Left renal cortex interstitium (tissue), 4 donors: Measurements from ENCODE around the gene MUC2. TPM values are rescaled to one million over a fixed set of nuclear protein-coding genes. Genes with fewer than 3 reads are reported as not detected.

Source experiments
- DNase-seq, 4 donors: peaks; one replicate each; pipeline ENCODE4 v3.0.0-alpha.2; 2013; ENCODE audit warnings: low read depth in 4 of 4, low spot score in 2 of 4, missing footprints in 1 of 4
- polyA plus RNA-seq, 4 donors: library from polyadenylated mRNA; unstranded; fragments of 120-200 nt; gene quantifications; one replicate each; pipeline ENCODE4 v1.2.1, GENCODE V29; 2013; ENCODE audit not compliant: insufficient read length in 4 of 4

MUC2 gene
- polyA plus RNA-seq, 4 donors = 0.08 to 0.30 (median 0.14) TPM; not detected in 1

DNA sequence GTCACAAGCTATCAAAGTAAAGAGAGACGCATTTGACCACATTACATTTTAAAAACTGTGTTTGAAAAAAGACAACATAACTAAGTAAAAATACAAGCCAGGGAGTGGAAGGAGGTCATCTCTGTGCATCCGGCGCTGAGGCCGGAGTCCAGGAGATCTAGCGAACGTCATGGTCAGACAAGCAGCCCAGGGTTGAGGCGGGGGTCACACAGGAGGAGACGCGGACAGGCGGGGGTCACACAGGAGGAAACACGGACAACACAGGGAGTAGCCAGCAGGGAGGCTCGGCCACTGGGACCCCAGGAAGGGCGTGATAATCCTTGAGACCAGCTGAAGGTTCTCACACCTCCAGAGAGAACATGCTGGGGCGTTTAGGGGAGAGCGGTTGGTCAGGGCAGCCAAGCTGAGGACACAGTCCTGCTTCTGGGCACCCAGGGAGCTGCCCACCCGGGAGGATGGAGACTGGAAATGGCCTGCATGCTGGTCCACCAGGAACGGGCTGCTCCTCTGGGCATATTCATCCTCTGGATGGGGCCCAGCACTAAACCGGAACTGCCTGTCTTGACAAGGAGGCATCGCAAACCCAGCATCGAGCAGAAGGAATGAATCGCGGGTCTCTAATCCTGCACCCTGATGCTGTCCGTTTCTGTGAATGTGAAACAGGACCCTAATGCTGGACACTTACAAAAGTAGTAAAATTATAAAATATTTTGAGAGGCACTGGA lies 42.2 kb downstream of the MUC2 start:
- DNase-seq = no peak

DNA sequence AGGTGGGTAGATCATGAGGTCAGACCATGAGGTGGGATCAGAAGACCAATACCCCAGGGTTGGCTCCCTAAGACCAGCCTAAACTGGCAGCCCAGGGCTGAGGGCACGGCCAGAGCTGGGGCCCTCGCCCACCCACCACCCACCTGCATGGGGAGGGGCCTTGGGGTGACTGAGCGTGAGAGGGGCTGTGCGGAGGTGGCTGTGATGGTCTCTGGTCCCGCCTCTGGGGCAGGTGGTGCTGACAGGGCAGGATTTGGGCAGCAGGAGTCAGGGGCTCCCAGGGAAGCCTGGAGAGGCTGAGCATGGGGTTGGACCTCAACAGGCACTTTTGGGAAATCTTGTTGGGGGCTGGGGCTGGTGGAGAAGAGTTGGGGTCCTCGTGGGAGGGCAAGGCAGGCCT lies 43.3 kb downstream of the MUC2 start:
- DNase-seq = no peak

DNA sequence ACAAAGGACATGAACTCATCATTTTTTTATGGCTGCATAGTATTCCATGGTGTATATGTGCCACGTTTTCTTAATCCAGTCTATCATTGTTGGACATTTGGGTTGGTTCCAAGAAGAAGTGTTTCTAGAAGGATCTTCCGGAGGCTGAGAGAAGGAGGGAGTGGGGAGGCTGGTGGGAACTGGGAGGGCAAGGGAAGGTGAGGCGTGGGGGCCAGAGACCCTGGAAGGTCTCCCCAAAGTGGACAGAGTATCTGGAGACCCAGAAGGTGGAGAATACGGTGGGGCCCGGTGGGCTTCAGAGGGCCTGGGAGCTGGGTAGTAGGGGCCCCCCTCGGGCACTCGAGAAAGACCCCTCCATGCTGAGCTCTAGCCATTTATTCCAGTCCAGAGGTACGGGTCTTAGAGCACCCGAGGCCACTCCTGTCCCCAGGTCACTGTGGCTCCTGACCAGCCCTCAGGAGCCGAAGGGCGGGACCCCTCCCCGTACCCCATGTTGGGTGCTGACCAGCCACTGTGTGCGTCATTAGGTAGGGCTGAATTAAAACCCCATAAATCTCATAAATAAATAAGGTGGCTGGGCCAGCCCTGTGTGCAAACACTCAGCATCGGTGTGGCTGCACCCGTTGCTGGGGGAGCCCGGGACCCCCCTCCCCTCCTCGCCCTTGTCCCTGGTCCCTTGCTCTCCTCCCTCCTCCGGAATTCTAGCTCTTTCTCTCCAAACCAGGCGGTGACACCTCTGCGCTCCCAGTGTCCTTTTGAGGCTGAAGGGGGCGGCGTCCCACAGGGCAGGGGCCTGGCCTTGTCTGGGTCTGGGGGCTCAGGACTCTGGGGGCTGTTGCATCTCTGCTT lies 44.3 kb downstream of the MUC2 start:
- no peak for DNase-seq

DNA sequence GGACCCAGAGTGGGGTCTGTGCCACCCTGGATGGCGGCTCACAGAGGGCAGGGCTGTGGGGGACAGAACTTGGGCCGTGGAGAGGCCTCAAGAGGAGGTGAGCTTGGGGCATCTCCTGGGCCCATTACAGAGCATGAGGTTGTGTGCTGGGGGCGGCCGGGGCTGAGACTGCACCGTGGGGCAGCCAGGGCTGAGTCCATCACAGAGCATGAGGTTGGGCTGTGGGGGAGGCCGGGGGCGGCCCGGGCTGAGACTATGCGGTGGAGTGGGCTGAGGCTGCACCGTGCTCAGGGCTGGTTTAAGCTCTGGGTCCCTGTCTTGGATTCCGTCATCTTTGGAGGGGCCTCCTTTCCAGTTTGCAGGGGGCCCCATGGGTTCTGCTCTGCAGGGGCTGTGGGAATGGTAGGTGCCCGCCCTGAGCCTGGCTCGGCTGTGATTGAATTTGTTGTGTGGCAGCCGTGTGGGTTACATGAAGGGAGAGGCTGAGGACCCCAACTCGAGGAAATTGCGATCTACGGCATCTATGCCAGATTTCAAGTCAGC lies 45.0 kb downstream of the MUC2 start:
- no peak for DNase-seq

DNA sequence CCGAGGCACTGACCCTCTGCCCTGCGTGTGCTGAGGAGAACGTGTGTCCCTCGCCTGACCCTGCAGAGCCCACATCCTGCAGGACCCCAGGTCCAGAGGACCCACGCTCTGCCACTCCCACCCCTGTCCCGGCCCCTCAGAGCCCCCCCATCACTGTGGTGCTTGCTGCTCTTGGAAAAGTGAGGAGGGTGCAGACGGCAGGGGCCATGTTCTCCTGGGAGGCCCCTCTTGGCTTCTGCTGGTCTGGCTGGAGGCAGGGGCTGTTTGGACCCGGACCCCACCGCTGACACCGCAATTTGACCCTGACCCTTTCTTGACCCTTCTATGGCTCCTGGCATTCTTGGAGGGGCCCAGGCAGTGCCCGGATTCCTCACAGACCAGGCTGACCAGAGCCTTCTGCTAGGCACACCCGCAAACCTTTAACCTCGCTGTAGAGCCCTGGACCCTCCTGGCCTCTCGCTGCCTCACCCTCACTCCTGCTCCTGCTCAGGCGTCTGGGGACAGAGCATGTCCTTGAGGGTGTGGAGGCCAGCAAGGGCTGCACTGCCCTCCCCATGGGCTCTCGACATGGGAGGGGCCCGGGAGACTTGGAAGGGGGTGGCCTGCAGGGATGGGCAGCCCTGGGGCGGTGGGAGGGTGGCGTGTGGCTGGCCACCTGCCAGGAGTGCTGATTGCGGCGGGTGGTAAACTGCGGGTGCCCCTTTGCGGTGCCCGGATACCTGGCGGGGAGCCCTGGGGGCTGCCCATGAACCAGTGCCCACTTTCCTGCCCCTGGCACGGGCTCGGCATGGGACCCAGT lies 46.1 kb downstream of the MUC2 start:
- DNase-seq = no peak

DNA sequence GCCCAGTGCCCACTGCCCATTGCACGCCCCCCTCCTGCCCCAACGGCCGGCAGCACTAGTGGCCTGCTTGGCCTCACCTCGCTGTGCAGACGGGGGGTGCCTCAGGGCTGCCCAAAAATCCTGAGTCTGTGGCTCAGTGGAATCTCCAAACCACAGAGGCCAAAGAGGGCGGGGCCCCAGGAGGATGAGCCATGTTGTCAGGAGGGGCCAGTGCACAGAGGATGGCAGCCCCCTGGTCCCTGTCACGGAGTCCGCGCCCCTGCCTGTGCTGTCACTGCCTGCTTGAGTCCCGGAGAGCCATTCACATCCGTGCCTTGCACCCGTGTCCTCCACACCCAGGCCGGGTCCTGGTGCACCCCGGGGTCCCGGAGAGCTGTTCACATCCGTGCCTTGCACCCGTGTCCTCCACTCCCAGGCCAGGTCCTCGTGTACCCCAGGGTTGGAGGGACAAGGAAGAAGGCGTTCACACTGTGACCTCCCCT lies 46.7 kb downstream of the MUC2 start:
- no peak for DNase-seq

DNA sequence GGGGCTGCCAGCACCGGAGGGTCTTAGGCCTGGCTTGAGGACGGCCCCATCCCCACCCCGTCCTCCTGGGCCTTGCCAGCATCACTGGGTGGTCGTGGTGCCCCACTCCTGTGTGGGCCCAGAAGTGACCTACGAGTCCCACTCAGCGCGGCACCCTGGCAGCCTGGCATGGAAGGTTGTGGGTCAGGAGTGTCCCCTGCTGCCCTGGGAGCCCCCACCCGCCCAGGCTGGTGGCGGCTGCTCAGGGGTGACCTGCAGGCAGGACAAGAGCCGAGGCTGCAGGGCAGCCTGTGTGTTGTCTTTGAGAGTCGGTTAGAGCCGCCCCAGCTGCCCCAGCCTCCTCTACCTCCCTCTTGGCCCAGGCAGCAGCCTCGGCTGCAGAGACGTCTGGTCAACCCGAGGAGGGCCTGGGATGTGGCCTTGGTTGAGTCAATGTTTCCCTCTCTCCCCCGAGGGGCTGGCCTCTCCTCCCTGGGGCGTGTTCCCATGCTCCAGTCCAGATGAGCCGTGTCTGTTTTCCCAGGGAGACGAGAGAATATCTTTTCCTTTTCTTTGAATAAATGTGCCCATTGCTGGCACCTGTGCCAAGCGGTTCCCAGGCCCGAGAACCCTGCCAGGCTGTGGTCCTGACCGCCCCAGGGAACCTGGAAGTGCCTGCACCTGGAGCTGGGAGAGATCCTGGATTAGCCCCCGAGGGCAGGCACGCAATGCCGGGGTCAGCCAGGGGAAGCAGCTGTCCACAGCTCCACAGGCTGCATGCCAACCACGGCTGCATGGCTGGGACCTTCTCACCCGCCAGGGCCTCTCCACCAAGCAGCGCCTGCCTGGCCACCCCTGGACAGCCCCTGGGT lies 47.4 kb downstream of the MUC2 start:
- DNase-seq = no peak

DNA sequence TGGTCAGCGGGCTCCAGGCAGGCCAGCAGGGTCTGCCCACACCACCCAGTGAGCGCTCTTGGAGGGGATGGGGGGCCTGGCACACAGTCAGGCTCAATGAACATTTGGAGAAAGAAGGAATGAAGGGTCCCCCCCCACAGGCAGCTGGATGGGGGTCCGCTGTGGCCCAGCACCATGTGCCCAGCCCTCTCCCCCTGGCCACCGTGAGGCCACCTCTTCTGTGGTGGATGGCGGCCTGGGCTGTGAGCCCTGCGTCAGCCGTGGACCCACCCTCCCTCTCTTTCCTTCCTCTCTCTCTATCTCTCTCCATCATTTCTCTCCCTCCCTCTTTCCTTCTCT lies 48.0 kb downstream of the MUC2 start:
- DNase-seq = no peak

DNA sequence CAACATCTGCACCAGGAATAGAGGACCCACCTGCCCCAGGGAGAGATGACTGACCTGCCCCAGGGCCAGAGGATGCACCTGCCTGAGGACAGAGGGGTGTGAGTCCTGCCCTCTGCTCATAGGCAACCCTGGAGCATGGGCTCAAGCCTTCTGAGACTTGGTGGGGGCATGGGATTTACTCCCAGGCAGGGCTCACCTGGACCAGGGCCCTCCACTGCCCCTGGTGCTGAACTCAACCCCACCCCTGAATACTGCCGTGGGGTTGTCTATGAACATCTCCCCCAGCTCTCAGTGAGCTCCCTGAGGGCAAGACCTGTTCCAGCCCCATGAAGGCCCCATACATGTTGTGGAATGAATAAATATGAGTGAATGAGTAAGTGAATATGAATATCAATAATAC lies 49.3 kb downstream of the MUC2 start:
- no peak for DNase-seq

Other genes with a start within 250 kb of the MUC2 start
- 10 to 100 TPM in 3 of 4 donors, 1 to 10 TPM in 1; 9.8 to 20.8 (median 17.2) TPM for gene CRACR2B, start 247.0 kb upstream of the MUC2 start, polyA plus RNA-seq
- gene CD151, start 241.9 kb upstream of the MUC2 start, polyA plus RNA-seq = 100 to 1,000 TPM; 192 to 238 (median 217) TPM
- 100 to 1,000 TPM in 2 of 4 donors, 10 to 100 TPM in 2; 84.8 to 149 (median 111) TPM for gene POLR2L, start 232.3 kb upstream of the MUC2 start, polyA plus RNA-seq
- gene TSPAN4, start 232.0 kb upstream of the MUC2 start, polyA plus RNA-seq = 10 to 100 TPM; 65.9 to 94.9 (median 76.6) TPM
- 100 to 1,000 TPM; 108 to 134 (median 117) TPM for gene CHID1, start 164.1 kb upstream of the MUC2 start, polyA plus RNA-seq
- 100 to 1,000 TPM in 2 of 4 donors, 10 to 100 TPM in 2; 95.7 to 134 (median 108) TPM for gene AP2A2, start 149.0 kb upstream of the MUC2 start, polyA plus RNA-seq
- 10 to 100 TPM in 2 of 4 donors, 1 to 10 TPM in 2; 5.7 to 56.0 (median 20.3) TPM for gene MUC6, start 38.2 kb upstream of the MUC2 start, polyA plus RNA-seq
- gene MUC5AC, start 83.1 kb downstream of the MUC2 start, polyA plus RNA-seq = under 1 TPM in 2 of 4 donors, not detected in 2; 0.01 to 0.02 TPM
- under 1 TPM in 2 of 4 donors, not detected in 2; 0.04 to 0.05 TPM for gene MUC5B, start 148.2 kb downstream of the MUC2 start, polyA plus RNA-seq
- 10 to 100 TPM; 33.0 to 51.5 (median 45.6) TPM for gene TOLLIP, start 234.8 kb downstream of the MUC2 start, polyA plus RNA-seq